SK-N-SH treated with all-trans-retinoic acid at 6 μM for 48 hours (cell line): ENCODE results near the gene ANKFN1.

Experiments
- ATAC-seq: fragments of 200-7000 bp; cut with Tn5 transposase; 3 replicates; pipeline ENCODE4 v1.9.1; 2020; ENCODE audit warnings: mild to moderate bottlenecking, moderate library complexity
- ARNTL ChIP-seq: fragments of 450-650 bp; formaldehyde crosslinking; IDR thresholded peaks from 2 replicates; pipeline ENCODE4 v1.5.0; 2020; ENCODE audit warnings: low read depth, mild to moderate bottlenecking, moderate library complexity, borderline replicate concordance
- BACH2 ChIP-seq: fragments of 250-450 bp; sonication (Bioruptor Pico); IDR thresholded peaks from 2 replicates; pipeline ENCODE4 v1.9.0; 2021; ENCODE audit warnings: mild to moderate bottlenecking, borderline replicate concordance
- CSDC2 ChIP-seq: fragments of 250-450 bp; sonication (Bioruptor Pico); IDR thresholded peaks from 2 replicates; pipeline ENCODE4 v1.5.0; 2020; ENCODE audit warnings: mild to moderate bottlenecking, moderate library complexity
- ESRRG ChIP-seq: fragments of 250-450 bp; sonication (Bioruptor Pico); IDR thresholded peaks from 2 replicates; pipeline ENCODE4 v1.6.1; 2021; ENCODE audit warnings: mild to moderate bottlenecking
- GLIS3 ChIP-seq: fragments of 250-450 bp; sonication (Bioruptor Pico); IDR thresholded peaks from 2 replicates; pipeline ENCODE4 v1.5.0; 2020; ENCODE audit warnings: mild to moderate bottlenecking, moderate library complexity
- ISL1 ChIP-seq: fragments of 250-450 bp; sonication (Bioruptor Pico); IDR thresholded peaks from 2 replicates; pipeline ENCODE4 v2.1.2; 2022; ENCODE audit warnings: mild to moderate bottlenecking, moderate library complexity
- OSR1 ChIP-seq: fragments of 250-450 bp; sonication (Bioruptor Pico); IDR thresholded peaks from 2 replicates; pipeline ENCODE4 v1.8.0; 2022; ENCODE audit warnings: moderate library complexity, mild to moderate bottlenecking, inconsistent platforms
- POU6F1 ChIP-seq: fragments of 250-450 bp; sonication (Bioruptor Pico); IDR thresholded peaks from 2 replicates; pipeline ENCODE4 v1.8.0; 2021; ENCODE audit warnings: low read depth, mild to moderate bottlenecking, moderate library complexity, borderline replicate concordance
- PPARA ChIP-seq: fragments of 250-450 bp; sonication (Bioruptor Pico); IDR thresholded peaks from 2 replicates; pipeline ENCODE4 v1.5.0; 2020; ENCODE audit warnings: mild to moderate bottlenecking, borderline replicate concordance
- RARB ChIP-seq: fragments of 250-450 bp; sonication (Bioruptor Pico); IDR thresholded peaks from 2 replicates; pipeline ENCODE4 v1.8.0; 2021; ENCODE audit warnings: mild to moderate bottlenecking, moderate library complexity
- SNAI2 ChIP-seq: fragments of 250-450 bp; sonication (Bioruptor Pico); IDR thresholded peaks from 2 replicates; pipeline ENCODE4 v1.5.0; 2020; ENCODE audit warnings: mild to moderate bottlenecking, moderate library complexity
- TCF4 ChIP-seq: fragments of 250-450 bp; sonication (Bioruptor Pico); IDR thresholded peaks from 2 replicates; pipeline ENCODE4 v1.8.0; 2021; ENCODE audit warnings: mild to moderate bottlenecking, moderate library complexity, borderline replicate concordance
- TOX ChIP-seq: fragments of 250-450 bp; sonication (Bioruptor Pico); IDR thresholded peaks from 2 replicates; pipeline ENCODE4 v1.8.0; 2021; ENCODE audit warnings: mild to moderate bottlenecking, moderate library complexity, borderline replicate concordance
- ZC3H10 ChIP-seq: fragments of 250-450 bp; sonication (Bioruptor Pico); IDR thresholded peaks from 2 replicates; pipeline ENCODE4 v1.5.1; 2021; ENCODE audit warnings: mild to moderate bottlenecking, moderate library complexity
- ZFP3 ChIP-seq: fragments of 250-450 bp; sonication (Bioruptor Pico); IDR thresholded peaks from 2 replicates; pipeline ENCODE4 v1.5.0; 2020; ENCODE audit warnings: mild to moderate bottlenecking, moderate library complexity
- ZFP30 ChIP-seq: fragments of 450-650 bp; formaldehyde crosslinking; IDR thresholded peaks from 2 replicates; pipeline ENCODE4 v1.5.0; 2022; ENCODE audit warnings: mild to moderate bottlenecking, moderate library complexity
- ZNF565 ChIP-seq: fragments of 450-650 bp; formaldehyde crosslinking; conservative IDR thresholded peaks from 2 replicates; pipeline ENCODE4 v1.5.0; 2020; ENCODE audit warnings: low read depth, mild to moderate bottlenecking, moderate library complexity
- ZNF70 ChIP-seq: fragments of 450-650 bp; formaldehyde crosslinking; IDR thresholded peaks from 2 replicates; pipeline ENCODE4 v1.5.0; 2020; ENCODE audit warnings: mild to moderate bottlenecking, moderate library complexity
- ZNF8 ChIP-seq: fragments of 450-650 bp; formaldehyde crosslinking; IDR thresholded peaks from 2 replicates; pipeline ENCODE4 v1.5.0; 2020; ENCODE audit warnings: mild to moderate bottlenecking, moderate library complexity
- TF ChIP-seq, protein P1 (sequence below): fragments of 250-450 bp; sonication (Bioruptor Pico); IDR thresholded peaks from 2 replicates; pipeline ENCODE4 v1.8.0; 2020; ENCODE audit warnings: mild to moderate bottlenecking, moderate library complexity, borderline replicate concordance
- TF ChIP-seq, protein P2 (sequence below): fragments of 250-450 bp; sonication (Bioruptor Pico); IDR thresholded peaks from 2 replicates; pipeline ENCODE4 v1.5.1; 2020; ENCODE audit warnings: low read depth, mild to moderate bottlenecking, moderate library complexity
- TF ChIP-seq, protein P3 (sequence below): fragments of 250-450 bp; sonication (Bioruptor Pico); IDR thresholded peaks from 2 replicates; pipeline ENCODE4 v1.5.0; 2020; ENCODE audit warnings: mild to moderate bottlenecking, moderate library complexity

ANKFN1 gene

DNA sequence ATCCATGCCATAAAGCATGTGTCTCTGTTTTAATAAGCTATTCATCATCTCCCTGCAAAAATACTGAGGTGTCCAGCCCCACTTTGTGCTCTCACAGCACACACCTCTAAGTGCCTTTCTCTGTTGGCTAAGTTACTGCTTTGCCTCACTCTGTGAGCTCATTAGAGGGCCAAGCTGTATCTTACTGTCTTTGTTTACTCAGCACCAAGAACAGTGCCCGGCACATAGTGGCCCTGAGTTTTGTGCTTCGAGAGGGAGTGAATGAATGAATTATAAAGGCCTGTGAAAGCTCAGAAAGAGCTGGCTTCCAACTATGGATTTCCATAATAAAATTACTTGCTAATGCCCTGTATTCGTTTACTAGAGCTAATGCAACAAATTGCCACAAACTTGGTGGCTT, 390.0 kb downstream of the ANKFN1 start:
- TF ChIP-seq CSDC2 (no peak), SNAI2 (no peak), TCF4 (no peak)
- TF ChIP-seq, all 23 proteins: peak for 0
- no peak for ATAC-seq

DNA sequence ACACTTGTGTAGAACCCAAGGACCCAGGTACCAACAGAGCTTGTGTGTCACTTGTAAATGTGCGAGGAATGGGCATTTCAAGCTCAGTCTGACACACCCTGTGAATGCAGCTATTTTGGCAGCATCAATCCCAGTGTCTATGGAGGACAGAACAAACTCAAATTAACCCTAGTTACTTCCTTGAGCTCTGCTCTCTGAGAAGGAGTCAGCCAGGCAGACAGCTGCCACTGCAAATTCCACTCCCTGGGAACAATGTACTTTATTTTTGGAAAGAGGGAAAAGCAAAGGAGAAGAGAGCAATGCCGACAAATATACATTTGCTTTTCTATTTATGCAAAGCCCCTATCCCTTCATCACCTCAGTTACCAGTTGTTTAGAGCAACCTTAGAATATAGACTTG, 391.8 kb downstream of the ANKFN1 start:
- TF ChIP-seq ZNF8 (no peak), SNAI2 (no peak), POU6F1 (no peak), ISL1 (CRISPR knock-in tag) (no peak), ZFP30 (no peak), PPARA (CRISPR knock-in tag) (no peak), RARB (CRISPR knock-in tag) (no peak)
- ATAC-seq: no peak

- TF ChIP-seq BACH2 (no peak), ZFP3 (CRISPR knock-in tag) (no peak)
- no peak for ATAC-seq
These were observed 392.7 kb downstream of the ANKFN1 start for GRCh38 chr17:56545930-56546329.

GRCh38 chr17:56548661-56549060, 395.4 kb downstream of the ANKFN1 start:
- no peak for ATAC-seq
- TF ChIP-seq RARB (CRISPR knock-in tag): no peak
- TF ChIP-seq CSDC2: no peak
- no peak for TF ChIP-seq GLIS3 (CRISPR knock-in tag)
- TF ChIP-seq ZFP30: no peak
- TF ChIP-seq ZC3H10 (CRISPR knock-in tag): no peak
- TF ChIP-seq OSR1 (CRISPR knock-in tag): no peak
- TF ChIP-seq, protein P1, sequence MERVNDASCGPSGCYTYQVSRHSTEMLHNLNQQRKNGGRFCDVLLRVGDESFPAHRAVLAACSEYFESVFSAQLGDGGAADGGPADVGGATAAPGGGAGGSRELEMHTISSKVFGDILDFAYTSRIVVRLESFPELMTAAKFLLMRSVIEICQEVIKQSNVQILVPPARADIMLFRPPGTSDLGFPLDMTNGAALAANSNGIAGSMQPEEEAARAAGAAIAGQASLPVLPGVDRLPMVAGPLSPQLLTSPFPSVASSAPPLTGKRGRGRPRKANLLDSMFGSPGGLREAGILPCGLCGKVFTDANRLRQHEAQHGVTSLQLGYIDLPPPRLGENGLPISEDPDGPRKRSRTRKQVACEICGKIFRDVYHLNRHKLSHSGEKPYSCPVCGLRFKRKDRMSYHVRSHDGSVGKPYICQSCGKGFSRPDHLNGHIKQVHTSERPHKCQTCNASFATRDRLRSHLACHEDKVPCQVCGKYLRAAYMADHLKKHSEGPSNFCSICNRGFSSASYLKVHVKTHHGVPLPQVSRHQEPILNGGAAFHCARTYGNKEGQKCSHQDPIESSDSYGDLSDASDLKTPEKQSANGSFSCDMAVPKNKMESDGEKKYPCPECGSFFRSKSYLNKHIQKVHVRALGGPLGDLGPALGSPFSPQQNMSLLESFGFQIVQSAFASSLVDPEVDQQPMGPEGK (CRISPR knock-in tag): no peak
- no peak for TF ChIP-seq ZFP3 (CRISPR knock-in tag)
- no peak for TF ChIP-seq ZNF565 (CRISPR knock-in tag)
- TF ChIP-seq ARNTL (CRISPR knock-in tag): no peak
- TF ChIP-seq POU6F1: no peak
- TF ChIP-seq TCF4: no peak
- TF ChIP-seq, protein P2, sequence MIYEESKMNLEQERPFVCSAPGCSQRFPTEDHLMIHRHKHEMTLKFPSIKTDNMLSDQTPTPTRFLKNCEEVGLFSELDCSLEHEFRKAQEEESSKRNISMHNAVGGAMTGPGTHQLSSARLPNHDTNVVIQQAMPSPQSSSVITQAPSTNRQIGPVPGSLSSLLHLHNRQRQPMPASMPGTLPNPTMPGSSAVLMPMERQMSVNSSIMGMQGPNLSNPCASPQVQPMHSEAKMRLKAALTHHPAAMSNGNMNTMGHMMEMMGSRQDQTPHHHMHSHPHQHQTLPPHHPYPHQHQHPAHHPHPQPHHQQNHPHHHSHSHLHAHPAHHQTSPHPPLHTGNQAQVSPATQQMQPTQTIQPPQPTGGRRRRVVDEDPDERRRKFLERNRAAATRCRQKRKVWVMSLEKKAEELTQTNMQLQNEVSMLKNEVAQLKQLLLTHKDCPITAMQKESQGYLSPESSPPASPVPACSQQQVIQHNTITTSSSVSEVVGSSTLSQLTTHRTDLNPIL (CRISPR knock-in tag): no peak
- TF ChIP-seq PPARA (CRISPR knock-in tag): no peak
- no peak for TF ChIP-seq ESRRG (CRISPR knock-in tag)
- no peak for TF ChIP-seq BACH2
- TF ChIP-seq SNAI2: no peak

GRCh38 chr17:56549501-56549900, 396.2 kb downstream of the ANKFN1 start:
- no peak for ATAC-seq
- no peak for TF ChIP-seq ISL1 (CRISPR knock-in tag)
- no peak for TF ChIP-seq POU6F1
- no peak for TF ChIP-seq TOX
- TF ChIP-seq, protein P3, sequence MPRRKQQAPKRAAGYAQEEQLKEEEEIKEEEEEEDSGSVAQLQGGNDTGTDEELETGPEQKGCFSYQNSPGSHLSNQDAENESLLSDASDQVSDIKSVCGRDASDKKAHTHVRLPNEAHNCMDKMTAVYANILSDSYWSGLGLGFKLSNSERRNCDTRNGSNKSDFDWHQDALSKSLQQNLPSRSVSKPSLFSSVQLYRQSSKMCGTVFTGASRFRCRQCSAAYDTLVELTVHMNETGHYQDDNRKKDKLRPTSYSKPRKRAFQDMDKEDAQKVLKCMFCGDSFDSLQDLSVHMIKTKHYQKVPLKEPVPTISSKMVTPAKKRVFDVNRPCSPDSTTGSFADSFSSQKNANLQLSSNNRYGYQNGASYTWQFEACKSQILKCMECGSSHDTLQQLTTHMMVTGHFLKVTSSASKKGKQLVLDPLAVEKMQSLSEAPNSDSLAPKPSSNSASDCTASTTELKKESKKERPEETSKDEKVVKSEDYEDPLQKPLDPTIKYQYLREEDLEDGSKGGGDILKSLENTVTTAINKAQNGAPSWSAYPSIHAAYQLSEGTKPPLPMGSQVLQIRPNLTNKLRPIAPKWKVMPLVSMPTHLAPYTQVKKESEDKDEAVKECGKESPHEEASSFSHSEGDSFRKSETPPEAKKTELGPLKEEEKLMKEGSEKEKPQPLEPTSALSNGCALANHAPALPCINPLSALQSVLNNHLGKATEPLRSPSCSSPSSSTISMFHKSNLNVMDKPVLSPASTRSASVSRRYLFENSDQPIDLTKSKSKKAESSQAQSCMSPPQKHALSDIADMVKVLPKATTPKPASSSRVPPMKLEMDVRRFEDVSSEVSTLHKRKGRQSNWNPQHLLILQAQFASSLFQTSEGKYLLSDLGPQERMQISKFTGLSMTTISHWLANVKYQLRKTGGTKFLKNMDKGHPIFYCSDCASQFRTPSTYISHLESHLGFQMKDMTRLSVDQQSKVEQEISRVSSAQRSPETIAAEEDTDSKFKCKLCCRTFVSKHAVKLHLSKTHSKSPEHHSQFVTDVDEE (CRISPR knock-in tag): no peak
- no peak for TF ChIP-seq ZFP30
- TF ChIP-seq SNAI2: no peak
- no peak for TF ChIP-seq TCF4
- no peak for TF ChIP-seq ARNTL (CRISPR knock-in tag)
- TF ChIP-seq ZNF70 (CRISPR knock-in tag): no peak
- TF ChIP-seq ZFP3 (CRISPR knock-in tag): no peak
- no peak for TF ChIP-seq PPARA (CRISPR knock-in tag)
- no peak for TF ChIP-seq ZNF8
- TF ChIP-seq, protein P1 (CRISPR knock-in tag): no peak
